GM23248 (cell line): Measurements from ENCODE around the gene STRN4.

Experiments
- EZH2 ChIP-seq: fragments of 200-600 bp; sonication (generic); IDR thresholded peaks from 2 replicates; pipeline ENCODE4 v1.6.1; 2018; ENCODE audit warnings: antibody characterized with exemption, mild to moderate bottlenecking; ENCODE audit not compliant: insufficient read depth, poor library complexity, severe bottlenecking
- EZH2phosphoT487 ChIP-seq: fragments of 200-600 bp; sonication (generic); IDR thresholded peaks from 2 replicates; pipeline ENCODE4 v1.6.1; 2018; ENCODE audit warnings: antibody characterized with exemption, moderate library complexity, mild to moderate bottlenecking, low read depth; ENCODE audit not compliant: insufficient read depth

- TF ChIP-seq EZH2 (no peak), EZH2phosphoT487 (no peak)
These were observed 10.3 kb upstream of the STRN4 start for GRCh38 chr19:46756544-46756888.
